HG03196 (cell line): Measurements from ENCODE around the gene C4B.
"Not testable (repeated sequence)": the region's sequence is repeated elsewhere in the genome, so short reads cannot be mapped to it uniquely, and the experiment has no call there.

ENCODE experiments used
- ATAC-seq: cut with Tn5 transposase; IDR thresholded peaks from one replicate; pipeline ENCODE4 v1.9.1; 2021; ENCODE audit not compliant: unreplicated experiment

The C4B gene

GRCh38 chr6:31980998-31981397 lies 33.6 kb upstream of the C4B start:
- not testable (repeated sequence) for ATAC-seq

- ATAC-seq, result not testable (repeated sequence)
Measured at GRCh38 chr6:31981744-31982143, 32.9 kb upstream of the C4B start, which contains the start of gene C4A. Gene C4A, plus strand, starts transcription at chr6:31982057. Its CDS starts 51 bp downstream, at chr6:31982108.

- ATAC-seq, result not testable (repeated sequence)
Measured at GRCh38 chr6:31989363-31989762, 25.2 kb upstream of the C4B start.

- not testable (repeated sequence) for ATAC-seq
Measured at GRCh38 chr6:31994421-31994820, 20.2 kb upstream of the C4B start.

GRCh38 chr6:31996385-31996784 lies 18.2 kb upstream of the C4B start:
- not testable (repeated sequence) for ATAC-seq

DNA sequence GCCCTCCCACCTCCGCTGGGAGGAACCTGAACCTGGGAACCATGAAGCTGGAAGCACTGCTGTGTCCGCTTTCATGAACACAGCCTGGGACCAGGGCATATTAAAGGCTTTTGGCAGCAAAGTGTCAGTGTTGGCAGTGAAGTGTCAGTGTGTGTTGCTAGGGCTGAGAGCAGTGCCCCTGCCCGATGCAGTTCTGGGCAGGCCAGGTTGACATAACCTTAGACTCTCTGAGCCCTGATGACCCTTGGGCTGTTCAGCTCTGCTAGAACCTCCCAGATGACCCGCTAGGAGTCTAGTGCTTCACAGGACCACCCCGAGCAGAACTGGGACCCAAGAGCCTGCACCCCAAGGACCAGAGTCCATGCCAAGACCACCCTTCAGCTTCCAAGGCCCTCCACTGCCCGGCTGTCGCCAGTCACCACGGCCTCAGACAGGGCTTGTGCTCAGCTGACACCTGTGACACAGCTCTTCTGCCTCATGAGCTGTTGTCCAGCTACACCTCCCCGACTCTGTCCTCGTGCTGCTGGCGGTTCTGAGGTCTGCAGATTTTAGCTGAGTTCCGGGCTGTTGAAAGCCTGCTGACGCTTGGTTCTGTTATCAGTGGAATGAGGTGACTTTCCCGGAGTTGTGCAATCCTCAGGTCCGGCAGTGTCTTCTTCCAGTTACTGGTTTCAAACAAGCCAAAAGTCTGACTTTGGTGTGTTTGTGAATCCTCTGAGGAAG lies 11.9 kb upstream of the C4B start:
- ATAC-seq, result not testable (repeated sequence)

DNA sequence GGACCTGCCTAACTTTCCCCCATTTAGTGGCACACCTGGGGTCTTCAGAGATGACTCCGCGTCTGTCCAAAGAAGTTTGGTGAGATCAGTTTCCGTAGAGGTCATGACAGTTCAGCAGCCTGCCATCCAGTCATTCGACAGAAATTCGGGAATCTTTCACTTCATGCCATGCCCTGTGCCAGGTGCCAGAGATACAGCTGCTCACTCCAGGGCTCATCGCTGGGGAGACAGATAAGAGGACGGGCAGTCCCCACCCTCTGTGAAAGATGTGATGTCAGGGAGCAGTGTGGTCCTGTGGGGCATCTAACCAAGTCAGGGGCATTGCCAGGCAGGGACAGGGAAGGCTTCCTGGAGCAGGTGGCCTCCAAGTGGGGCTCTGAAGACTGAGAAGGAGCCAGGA lies 11.3 kb upstream of the C4B start:
- ATAC-seq, result not testable (repeated sequence)

DNA sequence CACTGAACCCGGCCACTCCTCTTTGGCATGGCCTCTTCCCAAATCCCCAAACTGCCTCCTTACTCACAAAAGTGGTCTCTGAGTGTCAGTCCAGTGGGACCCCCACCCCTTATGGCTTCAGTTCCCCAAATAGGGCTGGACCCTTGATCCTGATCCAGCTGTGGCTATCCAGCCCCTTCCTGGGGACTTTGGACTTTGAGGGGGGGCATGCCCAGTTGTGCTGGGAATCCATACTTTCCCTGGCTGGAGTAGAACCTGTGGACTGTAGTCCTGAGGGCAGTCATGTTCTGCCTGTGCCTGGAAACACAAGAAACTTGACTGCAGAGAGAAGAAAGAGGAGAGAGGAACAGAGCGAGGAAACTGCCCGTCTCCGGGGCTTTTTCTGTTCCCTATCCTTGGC lies 10.2 kb upstream of the C4B start:
- not testable (repeated sequence) for ATAC-seq

GRCh38 chr6:32004864-32005537 lies 9.6 kb upstream of the C4B start:
- ATAC-seq, result not testable (repeated sequence)

- not testable (repeated sequence) for ATAC-seq
Measured at GRCh38 chr6:32005538-32005880, 9.1 kb upstream of the C4B start.

DNA sequence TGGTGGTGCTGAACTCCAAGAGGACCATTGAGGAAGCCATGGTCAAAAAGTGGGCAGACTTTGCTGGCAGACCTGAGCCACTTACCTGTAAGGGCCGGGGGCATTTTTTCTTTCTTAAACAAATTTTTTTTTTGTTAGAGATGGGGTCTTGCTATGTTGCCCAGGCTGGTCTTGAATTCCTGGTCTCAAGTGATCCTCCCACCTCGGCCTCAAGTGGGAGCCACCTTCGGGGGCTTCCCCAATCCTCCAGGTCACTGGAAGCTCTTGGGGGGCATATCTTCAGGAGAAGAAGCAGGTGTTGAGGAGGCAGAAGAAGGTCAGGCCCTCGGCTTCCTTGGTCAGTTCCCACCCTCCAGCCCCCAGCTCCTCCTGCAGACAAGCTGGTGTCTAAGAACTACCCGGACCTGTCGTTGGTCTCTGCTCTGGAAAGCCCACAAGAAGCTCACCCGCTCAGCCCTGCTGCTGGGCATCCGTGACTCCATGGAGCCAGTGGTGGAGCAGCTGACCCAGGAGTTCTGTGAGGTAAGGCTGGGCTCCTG lies 8.5 kb upstream of the C4B start:
- ATAC-seq, result not testable (repeated sequence)

DNA sequence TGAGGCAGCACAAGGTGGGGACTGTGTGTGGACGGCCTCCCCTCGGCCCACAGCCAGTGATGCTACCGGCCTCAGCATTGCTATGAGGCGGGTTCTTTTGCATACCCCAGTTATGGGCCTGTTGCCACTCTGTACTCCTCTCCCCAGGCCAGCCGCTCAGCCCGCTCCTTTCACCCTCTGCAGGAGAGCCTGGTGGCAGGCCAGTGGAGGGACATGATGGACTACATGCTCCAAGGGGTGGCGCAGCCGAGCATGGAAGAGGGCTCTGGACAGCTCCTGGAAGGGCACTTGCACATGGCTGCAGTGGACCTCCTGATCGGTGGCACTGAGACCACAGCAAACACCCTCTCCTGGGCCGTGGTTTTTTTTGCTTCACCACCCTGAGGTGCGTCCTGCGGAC lies 7.5 kb upstream of the C4B start:
- not testable (repeated sequence) for ATAC-seq

- not testable (repeated sequence) for ATAC-seq
Measured at GRCh38 chr6:32008037-32008436, 6.6 kb upstream of the C4B start.

- ATAC-seq, result not testable (repeated sequence)
Measured at GRCh38 chr6:32008616-32009015, 6.0 kb upstream of the C4B start.

- not testable (repeated sequence) for ATAC-seq
Measured at GRCh38 chr6:32009537-32009936, 5.1 kb upstream of the C4B start.

DNA sequence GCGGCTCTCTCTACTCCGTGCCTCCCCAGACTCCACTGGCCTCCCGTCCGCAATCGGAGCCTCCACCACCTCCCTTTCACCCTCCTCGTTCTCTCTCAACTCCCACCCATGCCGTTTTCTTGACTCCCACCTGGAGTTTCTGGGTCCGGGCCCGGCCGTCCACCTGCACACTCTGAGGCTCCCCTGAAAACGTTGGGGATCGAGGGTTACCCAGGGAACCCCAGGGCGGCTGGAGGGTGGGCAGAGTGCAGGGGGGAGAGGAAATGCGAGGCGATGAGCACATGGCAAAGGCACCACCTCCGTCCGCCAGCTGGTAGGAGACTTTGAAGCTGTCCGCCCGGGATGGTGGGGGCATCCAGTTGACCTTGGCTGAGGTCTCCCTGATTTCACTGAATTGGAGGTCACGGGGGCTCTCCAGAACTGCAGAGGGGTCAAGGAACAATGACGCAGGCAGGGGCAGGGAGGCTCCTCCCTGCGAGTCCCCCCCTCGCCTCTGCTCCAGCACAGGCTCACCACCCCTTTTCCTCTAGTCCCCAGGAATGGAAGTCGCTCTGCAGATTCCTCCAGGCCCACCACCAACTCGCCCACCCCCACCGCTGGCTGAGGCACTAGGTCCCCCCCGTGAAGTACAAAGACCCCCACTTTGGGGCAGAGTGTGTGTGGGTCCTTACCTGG lies 3.6 kb upstream of the C4B start:
- ATAC-seq, result not testable (repeated sequence)

DNA sequence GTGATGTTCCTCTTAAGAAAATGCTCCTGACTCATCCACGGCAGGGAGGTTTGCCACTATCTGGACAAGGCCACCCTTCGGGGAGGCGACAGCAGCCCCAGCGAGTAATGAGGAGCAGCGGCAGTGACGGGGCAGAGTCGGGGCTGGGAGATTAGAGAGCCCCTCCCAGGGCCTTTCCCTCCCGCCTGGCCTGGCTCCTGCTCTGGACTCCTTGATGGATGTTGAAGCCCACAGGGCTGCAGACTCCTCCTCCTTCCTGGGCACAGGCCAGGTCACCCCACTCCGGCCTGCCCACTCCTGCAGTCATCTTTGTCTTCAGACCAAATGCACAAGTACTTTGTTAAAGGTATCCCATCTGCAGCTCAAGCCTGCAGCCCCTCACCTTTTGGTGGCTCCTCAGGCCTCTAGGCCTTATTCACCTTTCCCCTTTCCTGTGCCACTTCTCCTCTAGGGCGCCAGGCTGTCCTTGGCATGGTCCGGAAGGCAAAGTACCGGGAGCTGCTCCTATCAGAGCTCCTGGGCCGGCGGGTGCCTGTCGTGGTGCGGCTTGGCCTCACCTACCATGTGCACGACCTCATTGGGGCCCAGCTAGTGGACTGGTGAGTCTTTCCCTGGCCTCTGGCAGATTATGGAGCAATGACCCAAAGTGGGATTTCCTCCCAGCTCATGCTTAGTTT lies 1.5 kb upstream of the C4B start:
- ATAC-seq, result not testable (repeated sequence)

DNA sequence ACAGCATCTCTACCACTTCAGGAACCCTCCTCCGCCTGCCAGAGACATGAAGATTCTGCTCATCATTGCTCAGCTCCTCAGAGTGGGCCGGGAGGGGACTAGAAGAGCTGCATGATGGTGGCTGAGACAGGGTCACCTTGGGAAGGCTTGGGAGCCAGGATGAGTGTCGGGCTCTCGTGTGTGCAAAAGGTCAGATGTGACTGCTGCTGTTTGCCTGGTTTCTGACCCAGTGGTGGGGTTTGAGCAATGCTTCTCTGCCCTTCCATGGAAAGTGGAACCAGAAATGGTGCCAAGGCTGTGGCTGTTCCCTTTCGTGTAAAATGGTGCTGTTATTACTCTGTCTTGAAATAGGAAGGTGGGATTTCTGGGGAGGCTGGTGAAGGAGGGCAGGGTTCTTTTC lies 857 bp upstream of the C4B start:
- ATAC-seq, result not testable (repeated sequence)

DNA sequence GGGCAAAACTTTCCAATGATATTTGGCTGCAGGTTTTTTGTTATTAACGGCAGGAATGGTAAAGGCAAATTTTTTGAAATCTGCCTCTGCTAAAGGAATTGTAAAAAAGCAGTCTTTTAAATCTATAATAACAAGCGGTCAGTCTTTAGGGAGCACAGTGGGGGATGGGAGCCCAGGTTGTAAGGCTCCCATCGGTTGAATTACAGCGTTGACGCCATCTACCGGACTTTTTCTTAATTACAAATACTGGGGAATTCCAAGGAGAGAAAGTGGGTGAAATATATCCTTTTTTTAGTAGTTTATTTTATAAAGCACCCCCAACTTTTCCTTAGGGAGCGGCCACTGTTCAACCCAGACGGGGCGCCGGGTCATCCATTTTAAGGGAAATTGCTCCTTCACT lies 7.5 kb downstream of the C4B start:
- ATAC-seq, result not testable (repeated sequence)

DNA sequence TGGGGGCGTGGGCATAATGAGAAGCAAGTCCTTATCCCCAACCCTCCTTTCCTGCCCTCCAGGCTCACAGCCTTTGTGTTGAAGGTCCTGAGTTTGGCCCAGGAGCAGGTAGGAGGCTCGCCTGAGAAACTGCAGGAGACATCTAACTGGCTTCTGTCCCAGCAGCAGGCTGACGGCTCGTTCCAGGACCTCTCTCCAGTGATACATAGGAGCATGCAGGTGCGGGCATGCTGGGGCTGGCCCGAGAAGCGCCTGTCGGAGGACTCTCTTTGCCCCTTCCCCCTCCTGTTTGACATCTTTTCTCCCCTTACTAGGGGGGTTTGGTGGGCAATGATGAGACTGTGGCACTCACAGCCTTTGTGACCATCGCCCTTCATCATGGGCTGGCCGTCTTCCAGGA lies 14.0 kb downstream of the C4B start:
- not testable (repeated sequence) for ATAC-seq

DNA sequence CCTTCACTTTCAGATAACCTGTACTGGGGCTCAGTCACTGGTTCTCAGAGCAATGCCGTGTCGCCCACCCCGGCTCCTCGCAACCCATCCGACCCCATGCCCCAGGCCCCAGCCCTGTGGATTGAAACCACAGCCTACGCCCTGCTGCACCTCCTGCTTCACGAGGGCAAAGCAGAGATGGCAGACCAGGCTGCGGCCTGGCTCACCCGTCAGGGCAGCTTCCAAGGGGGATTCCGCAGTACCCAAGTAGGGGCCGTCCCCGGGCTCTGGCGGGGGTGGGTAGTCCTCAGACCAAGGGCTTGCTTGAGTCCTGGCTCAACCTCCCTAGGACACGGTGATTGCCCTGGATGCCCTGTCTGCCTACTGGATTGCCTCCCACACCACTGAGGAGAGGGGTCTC lies 15.0 kb downstream of the C4B start:
- ATAC-seq, result not testable (repeated sequence)
